Common myeloid progenitor, CD34-positive (primary cell): ENCODE measurements around the gene PTGFR.

Experiments
- CTCF ChIA-PET: fragments of 350-600 bp; sonication (Branson Sonifier 250); formaldehyde crosslinking; loops from one replicate; lab custom pipeline; 2021; ENCODE audit warnings: antibody characterized with exemption; lab: Charles Lee
- POLR2A ChIA-PET: fragments of 350-600 bp; sonication (Branson Sonifier 250); formaldehyde crosslinking; loops from one replicate; lab custom pipeline; 2021; ENCODE audit warnings: antibody characterized with exemption; lab: Charles Lee
- DNase-seq, 3 donors: peaks; one replicate each; pipeline versions ENCODE4 v3.0.0 to v3.0.0-alpha.2; 2013
- H3K27ac ChIP-seq, 2 experiments: 1 replicate in 1 of 2; 2 replicates in 1 of 2; pipeline ENCODE4 v1.7.0; 2013; ENCODE audit warnings: inconsistent platforms in 2 of 2, low read length in 2 of 2, mild to moderate bottlenecking in 2 of 2, low read depth in 1 of 2, moderate library complexity in 1 of 2; ENCODE audit not compliant: severe bottlenecking in 2 of 2, insufficient read depth in 1 of 2, poor library complexity in 1 of 2
- H3K27me3 ChIP-seq, 5 experiments: replicated peaks in 2 of 5; 1 replicate in 3 of 5; 2 replicates in 2 of 5; pipeline versions ENCODE4 v1.6.1 to v1.7.0; 2013; ENCODE audit warnings: low read length in 4 of 5, mild to moderate bottlenecking in 2 of 5, moderate library complexity in 2 of 5, inconsistent platforms in 1 of 5; ENCODE audit not compliant: insufficient read depth in 5 of 5, control insufficient read depth in 4 of 5
- H3K36me3 ChIP-seq, 4 experiments: 1 replicate in 2 of 4; 2 replicates in 2 of 4; pipeline versions ENCODE4 v1.6.1 to v1.7.0; 2013; ENCODE audit warnings: low read length in 3 of 4, control low read depth in 1 of 4, mild to moderate bottlenecking in 1 of 4; ENCODE audit not compliant: control insufficient read depth in 4 of 4, insufficient read depth in 4 of 4
- H3K4me1 ChIP-seq, 4 experiments: 1 replicate in 3 of 4; 2 replicates in 1 of 4; pipeline versions ENCODE4 v1.6.1 to v1.7.1; 2013; ENCODE audit warnings: low read length in 3 of 4, mild to moderate bottlenecking in 3 of 4, control low read depth in 1 of 4, inconsistent platforms in 1 of 4, moderate library complexity in 1 of 4; ENCODE audit not compliant: control insufficient read depth in 4 of 4, insufficient read depth in 4 of 4; ENCODE audit errors: control extremely low read depth in 1 of 4
- H3K4me3 ChIP-seq, 7 experiments: 1 replicate in 4 of 7; 2 replicates in 3 of 7; pipeline versions ENCODE4 v1.5.1 to v1.7.0; 2013; ENCODE audit warnings: mild to moderate bottlenecking in 7 of 7, low read length in 6 of 7, moderate library complexity in 6 of 7, inconsistent platforms in 2 of 7, low read depth in 2 of 7, control low read depth in 1 of 7; ENCODE audit not compliant: insufficient read depth in 4 of 7, control insufficient read depth in 1 of 7; ENCODE audit errors: extremely low read depth in 1 of 7
- H3K9me3 ChIP-seq, 5 experiments: 1 replicate in 4 of 5; 2 replicates in 1 of 5; pipeline versions ENCODE4 v1.6.1 to v1.7.1; 2013; ENCODE audit warnings: low read length in 4 of 5, mild to moderate bottlenecking in 2 of 5, inconsistent platforms in 1 of 5, low read depth in 1 of 5, moderate library complexity in 1 of 5; ENCODE audit not compliant: control insufficient read depth in 4 of 5, insufficient read depth in 2 of 5; ENCODE audit errors: control extremely low read depth in 1 of 5
- WGBS: methylation state at CpG from one replicate; pipeline ENCODE4 v1.1.5; 2013; ENCODE audit not compliant: insufficient coverage; 5-methylcytosine and 5-hydroxymethylcytosine counted together

PTGFR gene

GRCh38 chr1:78492386-78492950 is 1.7 kb downstream of the PTGFR start:
- Histone ChIP-seq H3K9me3 (peaks cover 0 to 2% (median 1%) of the 10 kb centered on the region in 5 experiments), H3K4me1 (peaks cover 0 to 14% (median 8%) of the 10 kb centered on the region in 4 experiments), H3K36me3 (no peaks in the 10 kb centered on the region), H3K27ac (no peak overlapping the region), H3K4me3 (no peak overlapping the region), H3K27me3 (peaks cover 16 to 43% (median 24%) of the 10 kb centered on the region in 5 experiments)
- 93% methylated on average over 9 of the region's 12 CpGs for WGBS
- CTCF ChIA-PET: no interaction called here
- DNase-seq: no peak
- POLR2A ChIA-PET: no interaction called here

GRCh38 chr1:78493451-78493850 is 2.7 kb downstream of the PTGFR start:
- peaks cover 0 to 2% (median 0%) of the 10 kb centered on the region in 5 experiments for H3K9me3 ChIP-seq
- no peak overlapping the region for H3K4me3 ChIP-seq
- no peak overlapping the region for H3K27ac ChIP-seq
- POLR2A ChIA-PET: no interaction called here
- CTCF ChIA-PET: interaction anchor here (0.9 kb wide), 1 partner anchor 114 kb away, joined by 3 read pairs; no protein-coding TSS in a partner anchor
- H3K36me3 ChIP-seq: no peaks in the 10 kb centered on the region
- DNase-seq: no peak
- 100% methylated on average over 1 of the region's 1 CpG for WGBS
- peaks cover 16 to 43% (median 24%) of the 10 kb centered on the region in 5 experiments for H3K27me3 ChIP-seq
- peaks cover 0 to 14% (median 8%) of the 10 kb centered on the region in 4 experiments for H3K4me1 ChIP-seq

DNA sequence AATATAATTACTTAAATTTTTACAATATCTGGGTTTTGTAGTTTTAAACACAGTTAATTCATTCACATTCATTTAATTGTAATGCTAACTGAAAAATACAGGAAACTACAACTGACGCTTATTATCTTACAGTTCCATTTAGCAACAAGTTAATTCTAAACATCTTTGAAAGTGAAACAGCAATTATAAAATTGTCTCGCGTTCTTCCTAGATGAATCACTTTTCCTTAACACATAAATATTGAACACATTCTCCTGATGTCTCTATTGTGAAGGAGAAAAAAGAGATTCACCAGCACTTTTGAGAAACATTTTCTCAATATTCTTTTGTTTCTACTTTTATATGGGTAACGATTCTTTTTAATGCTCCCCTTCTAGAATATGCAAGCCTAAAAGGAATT is 6.4 kb downstream of the PTGFR start:
- WGBS: 86% methylated on average over 1 of the region's 4 CpGs
- Histone ChIP-seq H3K36me3 (no peaks in the 10 kb centered on the region), H3K27ac (no peak overlapping the region), H3K4me3 (no peak overlapping the region), H3K9me3 (peaks cover 0 to 2% (median 0%) of the 10 kb centered on the region in 5 experiments), H3K27me3 (peaks cover 2 to 14% (median 6%) of the 10 kb centered on the region in 5 experiments), H3K4me1 (no peaks in the 10 kb centered on the region)
- DNase-seq: no peak
- ChIA-PET CTCF (no interaction called here), POLR2A (no interaction called here)

DNA sequence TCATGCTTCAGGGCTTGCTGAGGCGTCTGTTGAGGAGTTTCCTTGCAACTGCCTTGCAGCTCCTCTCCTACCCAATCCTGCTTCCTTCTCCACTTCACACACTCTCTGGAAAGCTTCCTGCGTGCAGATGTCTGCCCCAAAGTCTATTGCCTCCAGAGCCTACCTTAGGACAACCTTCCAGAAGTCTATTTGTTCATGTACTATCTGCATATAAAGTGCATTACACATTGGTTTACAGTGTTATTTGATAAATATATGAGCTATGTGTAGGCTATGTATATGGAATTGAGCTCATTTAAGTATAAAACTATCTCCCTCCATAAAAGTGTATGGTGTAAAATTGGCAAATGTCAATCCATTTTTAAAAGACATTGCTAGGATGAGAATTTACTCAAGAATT is 9.8 kb downstream of the PTGFR start:
- Histone ChIP-seq H3K4me3 (no peak overlapping the region), H3K4me1 (no peaks in the 10 kb centered on the region), H3K27ac (no peak overlapping the region), H3K27me3 (no peaks in the 10 kb centered on the region), H3K36me3 (no peaks in the 10 kb centered on the region), H3K9me3 (peaks cover 0 to 1% (median 0%) of the 10 kb centered on the region in 5 experiments)
- WGBS: 100% methylated on average over 1 of the region's 2 CpGs
- POLR2A ChIA-PET: no interaction called here
- CTCF ChIA-PET: no interaction called here
- DNase-seq: no peak

DNA sequence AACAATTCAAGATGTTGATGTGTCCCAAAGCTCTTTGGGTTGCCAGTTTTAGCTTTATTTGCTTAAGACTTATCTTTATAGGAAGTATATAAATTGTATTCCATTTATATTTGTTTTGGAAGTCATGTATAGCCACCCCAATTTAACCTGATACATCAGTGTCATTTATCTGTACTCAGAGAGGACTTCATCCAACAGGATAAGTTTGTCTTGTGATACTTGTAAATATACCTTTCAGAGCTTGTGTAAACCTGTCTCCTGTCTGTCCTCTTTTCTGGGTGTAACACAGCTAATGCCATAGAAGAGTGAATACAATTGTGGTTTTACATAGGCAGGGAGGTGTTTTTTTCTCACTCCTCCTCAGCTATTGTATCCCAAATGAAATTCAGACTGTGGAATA is 10.4 kb downstream of the PTGFR start:
- Histone ChIP-seq H3K4me3 (no peak overlapping the region), H3K36me3 (no peaks in the 10 kb centered on the region), H3K4me1 (no peaks in the 10 kb centered on the region), H3K27ac (no peak overlapping the region), H3K27me3 (no peaks in the 10 kb centered on the region), H3K9me3 (peaks cover 0 to 1% (median 0%) of the 10 kb centered on the region in 5 experiments)
- no peak for DNase-seq
- ChIA-PET POLR2A (no interaction called here), CTCF (no interaction called here)

GRCh38 chr1:78511334-78511733 is 20.6 kb downstream of the PTGFR start:
- CTCF ChIA-PET: no interaction called here
- no peaks in the 10 kb centered on the region for H3K36me3 ChIP-seq
- H3K9me3 ChIP-seq: peaks cover 0 to 21% (median 7%) of the 10 kb centered on the region in 5 experiments
- H3K4me3 ChIP-seq: no peak overlapping the region
- WGBS: 86% methylated on average over 3 of the region's 3 CpGs
- DNase-seq: no peak
- POLR2A ChIA-PET: no interaction called here
- no peaks in the 10 kb centered on the region for H3K27me3 ChIP-seq
- no peaks in the 10 kb centered on the region for H3K4me1 ChIP-seq
- no peak overlapping the region for H3K27ac ChIP-seq

DNA sequence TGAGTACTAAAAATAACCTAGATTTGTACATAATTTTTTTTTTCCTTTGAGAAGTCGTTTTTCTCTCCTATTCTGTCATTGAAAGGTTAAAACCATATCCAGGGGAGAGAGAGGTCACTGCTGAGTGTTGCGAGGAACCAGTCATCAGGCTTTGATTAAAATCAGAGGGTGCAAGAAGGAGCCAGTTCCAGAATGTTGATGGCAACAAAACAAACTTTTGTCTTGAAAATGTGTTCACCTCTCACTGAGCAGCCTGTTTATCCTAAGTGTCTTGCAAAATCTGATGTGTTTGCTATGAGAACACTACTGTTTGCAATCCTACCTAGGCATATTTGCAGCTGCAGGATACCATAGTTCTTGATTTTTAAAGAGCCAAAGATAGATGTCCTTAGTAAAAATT is 25.9 kb downstream of the PTGFR start:
- no peak overlapping the region for H3K4me3 ChIP-seq
- no peaks in the 10 kb centered on the region for H3K27me3 ChIP-seq
- peaks cover 0 to 8% (median 0%) of the 10 kb centered on the region in 5 experiments for H3K9me3 ChIP-seq
- ChIA-PET CTCF (no interaction called here), POLR2A (no interaction called here)
- no peak overlapping the region for H3K27ac ChIP-seq
- no peak for DNase-seq
- no CpG with 5 or more reads among the region's 2 CpGs for WGBS
- no peaks in the 10 kb centered on the region for H3K36me3 ChIP-seq
- no peaks in the 10 kb centered on the region for H3K4me1 ChIP-seq
